Measurements from ENCODE around the gene LCTL.

LCTL gene

GRCh38 chr15:66587020-66587419 lies 21.2 kb upstream of the LCTL start:
- in situ Hi-C loops (cut with HindIII; ENCODE audit: low sequenced_read_pairs): no loop called here
- DNase-seq (ENCODE audit: low read depth): no peak
- TF ChIP-seq, protein P1, sequence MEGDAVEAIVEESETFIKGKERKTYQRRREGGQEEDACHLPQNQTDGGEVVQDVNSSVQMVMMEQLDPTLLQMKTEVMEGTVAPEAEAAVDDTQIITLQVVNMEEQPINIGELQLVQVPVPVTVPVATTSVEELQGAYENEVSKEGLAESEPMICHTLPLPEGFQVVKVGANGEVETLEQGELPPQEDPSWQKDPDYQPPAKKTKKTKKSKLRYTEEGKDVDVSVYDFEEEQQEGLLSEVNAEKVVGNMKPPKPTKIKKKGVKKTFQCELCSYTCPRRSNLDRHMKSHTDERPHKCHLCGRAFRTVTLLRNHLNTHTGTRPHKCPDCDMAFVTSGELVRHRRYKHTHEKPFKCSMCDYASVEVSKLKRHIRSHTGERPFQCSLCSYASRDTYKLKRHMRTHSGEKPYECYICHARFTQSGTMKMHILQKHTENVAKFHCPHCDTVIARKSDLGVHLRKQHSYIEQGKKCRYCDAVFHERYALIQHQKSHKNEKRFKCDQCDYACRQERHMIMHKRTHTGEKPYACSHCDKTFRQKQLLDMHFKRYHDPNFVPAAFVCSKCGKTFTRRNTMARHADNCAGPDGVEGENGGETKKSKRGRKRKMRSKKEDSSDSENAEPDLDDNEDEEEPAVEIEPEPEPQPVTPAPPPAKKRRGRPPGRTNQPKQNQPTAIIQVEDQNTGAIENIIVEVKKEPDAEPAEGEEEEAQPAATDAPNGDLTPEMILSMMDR (IDR thresholded peaks at IDR 0.05; ENCODE audit: low read depth, low read length, missing control alignments): no peak
- H3K4me3 ChIP-seq (ENCODE audit: low read depth, low read length): no peak overlapping the region

GRCh38 chr15:66586155-66586976 lies 20.6 kb upstream of the LCTL start:
- no peak overlapping the region for H3K4me3 ChIP-seq (ENCODE audit: low read depth, low read length)
- DNase-seq (ENCODE audit: low read depth): no peak
- TF ChIP-seq, protein P1 (IDR thresholded peaks at IDR 0.05; ENCODE audit: low read depth, low read length, missing control alignments): no peak
- in situ Hi-C loops (cut with HindIII; ENCODE audit: low sequenced_read_pairs): no loop called here

- no peak overlapping the region for H3K4me3 ChIP-seq (ENCODE audit: low read depth, low read length)
- in situ Hi-C loops (cut with HindIII; ENCODE audit: low sequenced_read_pairs): no loop called here
- TF ChIP-seq, protein P1 (IDR thresholded peaks at IDR 0.05; ENCODE audit: low read depth, low read length, missing control alignments): no peak
Measured at GRCh38 chr15:66581972-66582537, 16.3 kb upstream of the LCTL start.

GRCh38 chr15:66580643-66581042 lies 14.8 kb upstream of the LCTL start:
- peak; percentile 13 for DNase-seq (ENCODE audit: low read depth)
- TF ChIP-seq, protein P1 (IDR thresholded peaks at IDR 0.05; ENCODE audit: low read depth, low read length, missing control alignments): no peak
- in situ Hi-C loops (cut with HindIII; ENCODE audit: low sequenced_read_pairs): no loop called here
- no peak overlapping the region for H3K4me3 ChIP-seq (ENCODE audit: low read depth, low read length)

More at GRCh38 chr15:66581972-66582537, 16.3 kb upstream of the LCTL start:
- DNase-seq (ENCODE audit: low read depth): no peak

GRCh38 chr15:66578286-66578875 lies 12.6 kb upstream of the LCTL start:
- in situ Hi-C loops (cut with HindIII; ENCODE audit: low sequenced_read_pairs): loop anchor here (5.0 kb wide), 1 partner anchor 76 kb away; the partner anchor contains the start of gene RPL4
- no peak for DNase-seq (ENCODE audit: low read depth)
- TF ChIP-seq, protein P1 (IDR thresholded peaks at IDR 0.05; ENCODE audit: low read depth, low read length, missing control alignments): no peak
- no peak overlapping the region for H3K4me3 ChIP-seq (ENCODE audit: low read depth, low read length)

GRCh38 chr15:66574596-66574950 lies 8.8 kb upstream of the LCTL start:
- TF ChIP-seq, protein P1 (IDR thresholded peaks at IDR 0.05; ENCODE audit: low read depth, low read length, missing control alignments): no peak
- no peak for DNase-seq (ENCODE audit: low read depth)
- in situ Hi-C loops (cut with HindIII; ENCODE audit: low sequenced_read_pairs): no loop called here
- H3K4me3 ChIP-seq (ENCODE audit: low read depth, low read length): no peak overlapping the region

Data from astrocyte of the cerebellum (primary cell).